ENCODE measurements around the gene TMEM92. TPM values are rescaled to one million over a fixed set of nuclear protein-coding genes. Genes with fewer than 3 reads are reported as not detected.
"Not testable (repeated sequence)": the region's sequence is repeated elsewhere in the genome, so short reads cannot be mapped to it uniquely, and the experiment has no call there.

The TMEM92 gene
- polyA plus RNA-seq, 3 donors, result 1.9 to 3.2 (median 3.2) TPM

GRCh38 chr17:50273654-50274040, 619 bp upstream of the TMEM92 start:
- no peak for DNase-seq

- DNase-seq, result no peak
Observed at GRCh38 chr17:50274897-50275221, 593 bp downstream of the TMEM92 start.

GRCh38 chr17:50275279-50275678, 1.0 kb downstream of the TMEM92 start:
- DNase-seq, result no peak

- DNase-seq, result no peak
Observed at GRCh38 chr17:50276588-50277356, 2.5 kb downstream of the TMEM92 start.

GRCh38 chr17:50277357-50277754, 3.1 kb downstream of the TMEM92 start:
- no peak for DNase-seq

- no peak for DNase-seq
Observed at GRCh38 chr17:50278526-50279180, 4.4 kb downstream of the TMEM92 start.

- DNase-seq, result no peak
Observed at GRCh38 chr17:50279181-50279526, 4.9 kb downstream of the TMEM92 start.

GRCh38 chr17:50279639-50280038, 5.4 kb downstream of the TMEM92 start:
- DNase-seq, result no peak

GRCh38 chr17:50280068-50280467, 5.8 kb downstream of the TMEM92 start:
- DNase-seq, result no peak

GRCh38 chr17:50280801-50281441, 6.7 kb downstream of the TMEM92 start:
- no peak for DNase-seq

GRCh38 chr17:50281739-50282401, 7.6 kb downstream of the TMEM92 start:
- DNase-seq, result no peak

GRCh38 chr17:50283246-50283645, 9.0 kb downstream of the TMEM92 start:
- DNase-seq, result no peak

GRCh38 chr17:50283714-50284113, 9.4 kb downstream of the TMEM92 start:
- DNase-seq, result no peak

- DNase-seq, result no peak
Observed at GRCh38 chr17:50285941-50286340, 11.7 kb downstream of the TMEM92 start.

GRCh38 chr17:50287302-50287701, 13.0 kb downstream of the TMEM92 start:
- DNase-seq, result not testable (repeated sequence)

GRCh38 chr17:50288306-50288705, 14.0 kb downstream of the TMEM92 start:
- DNase-seq, result no peak

- no peak for DNase-seq
Observed at GRCh38 chr17:50289278-50289677, 15.0 kb downstream of the TMEM92 start.

- DNase-seq, result no peak
Observed at GRCh38 chr17:50289991-50290702, 15.9 kb downstream of the TMEM92 start.

- no peak for DNase-seq
Observed at GRCh38 chr17:50290933-50291332, 16.7 kb downstream of the TMEM92 start.

GRCh38 chr17:50292465-50292864, 18.2 kb downstream of the TMEM92 start:
- DNase-seq, result no peak

- DNase-seq, result no peak
Observed at GRCh38 chr17:50295021-50295420, 20.8 kb downstream of the TMEM92 start.

- peak; percentile 52 for DNase-seq
Observed at GRCh38 chr17:50297407-50297865, 23.2 kb downstream of the TMEM92 start.
